ENCODE measurements around the gene HCN4. TPM values are rescaled to one million over a fixed set of nuclear protein-coding genes. Genes with fewer than 3 reads are reported as not detected.

The HCN4 gene
- total RNA-seq, 1 donor = not detected

DNA sequence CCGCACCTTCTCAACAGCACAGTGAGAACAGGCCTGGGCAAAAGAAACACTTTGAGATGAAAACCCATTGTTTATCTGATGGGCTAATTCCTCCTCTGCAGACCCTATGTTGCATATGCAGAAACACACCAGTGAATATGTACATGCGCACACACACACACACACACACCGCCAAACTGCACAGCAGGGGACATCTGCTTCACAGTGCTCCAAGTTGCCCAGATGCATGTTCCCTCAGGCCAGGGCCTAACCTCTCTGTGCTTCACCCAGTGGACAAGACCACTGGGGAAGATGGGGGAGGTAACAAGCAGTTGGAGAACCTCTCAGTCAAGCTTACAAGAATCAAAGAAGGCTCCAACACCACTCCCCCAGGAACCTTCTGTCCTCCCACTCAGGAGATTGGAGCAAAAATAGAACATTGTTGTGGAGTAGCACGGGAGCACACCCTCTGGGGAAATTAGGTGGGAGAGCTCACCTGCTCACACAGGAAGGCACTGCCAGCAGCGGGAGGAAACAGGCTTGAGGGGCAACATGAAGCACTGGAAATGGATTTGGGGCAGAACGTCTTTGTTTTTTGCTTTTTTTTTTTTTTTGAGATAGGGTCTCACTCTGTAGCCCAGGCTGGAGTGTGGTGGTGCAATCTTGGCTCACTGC is 13.0 kb downstream of the HCN4 start:
- Histone ChIP-seq H3K27ac (ENCODE audit: low read depth, low read length) (no peak overlapping the region), H3K36me3 (ENCODE audit: insufficient read depth, low read length) (no peaks in the 10 kb centered on the region), H3K9me3 (ENCODE audit: low read depth, low read length) (no peaks in the 10 kb centered on the region), H2AFZ (ENCODE audit: low read length) (no peak overlapping the region), H3K27me3 (ENCODE audit: insufficient read depth, low read length) (peaks cover 23% of the 10 kb centered on the region), H3K4me2 (ENCODE audit: insufficient read depth, low read length) (no peak overlapping the region), H4K20me1 (ENCODE audit: insufficient read depth, low read length) (no peaks in the 10 kb centered on the region), H3K4me1 (ENCODE audit: insufficient read depth, low read length) (no peaks in the 10 kb centered on the region), H3K79me2 (ENCODE audit: insufficient read depth, low read length) (no peaks in the 10 kb centered on the region), H3K4me3 (ENCODE audit: insufficient read depth, low read length) (no peak overlapping the region)
- TF ChIP-seq, protein P1, sequence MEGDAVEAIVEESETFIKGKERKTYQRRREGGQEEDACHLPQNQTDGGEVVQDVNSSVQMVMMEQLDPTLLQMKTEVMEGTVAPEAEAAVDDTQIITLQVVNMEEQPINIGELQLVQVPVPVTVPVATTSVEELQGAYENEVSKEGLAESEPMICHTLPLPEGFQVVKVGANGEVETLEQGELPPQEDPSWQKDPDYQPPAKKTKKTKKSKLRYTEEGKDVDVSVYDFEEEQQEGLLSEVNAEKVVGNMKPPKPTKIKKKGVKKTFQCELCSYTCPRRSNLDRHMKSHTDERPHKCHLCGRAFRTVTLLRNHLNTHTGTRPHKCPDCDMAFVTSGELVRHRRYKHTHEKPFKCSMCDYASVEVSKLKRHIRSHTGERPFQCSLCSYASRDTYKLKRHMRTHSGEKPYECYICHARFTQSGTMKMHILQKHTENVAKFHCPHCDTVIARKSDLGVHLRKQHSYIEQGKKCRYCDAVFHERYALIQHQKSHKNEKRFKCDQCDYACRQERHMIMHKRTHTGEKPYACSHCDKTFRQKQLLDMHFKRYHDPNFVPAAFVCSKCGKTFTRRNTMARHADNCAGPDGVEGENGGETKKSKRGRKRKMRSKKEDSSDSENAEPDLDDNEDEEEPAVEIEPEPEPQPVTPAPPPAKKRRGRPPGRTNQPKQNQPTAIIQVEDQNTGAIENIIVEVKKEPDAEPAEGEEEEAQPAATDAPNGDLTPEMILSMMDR (IDR thresholded peaks at IDR 0.05; ENCODE audit: extremely low read depth, low read depth, low read length) = no peak
- DNase-seq (ENCODE audit: insufficient read length, low spot score, missing footprints) = peak; percentile 85

DNA sequence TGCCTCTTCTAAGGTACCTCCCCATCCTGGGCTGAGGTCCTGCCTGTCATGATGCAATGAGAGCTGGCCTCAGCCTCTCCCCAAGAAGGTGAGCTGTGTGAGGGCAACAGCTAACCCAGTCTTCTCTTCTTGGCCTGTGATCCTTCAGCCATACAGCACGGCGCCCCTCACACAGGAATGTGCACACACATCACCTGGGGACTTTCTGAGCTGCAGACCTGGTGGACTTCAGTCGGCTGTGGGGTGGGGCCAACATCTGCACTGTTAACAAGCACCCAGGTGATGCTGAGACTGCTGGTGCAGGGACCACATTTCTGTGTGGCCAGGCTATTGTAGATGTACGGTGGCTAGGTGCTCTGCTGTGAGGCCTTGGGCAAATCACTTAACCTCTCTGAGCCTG is 14.5 kb downstream of the HCN4 start:
- TF ChIP-seq, protein P1 (IDR thresholded peaks at IDR 0.05; ENCODE audit: extremely low read depth, low read depth, low read length) = no peak
- peaks cover 28% of the 10 kb centered on the region for H3K27me3 ChIP-seq (ENCODE audit: insufficient read depth, low read length)

DNA sequence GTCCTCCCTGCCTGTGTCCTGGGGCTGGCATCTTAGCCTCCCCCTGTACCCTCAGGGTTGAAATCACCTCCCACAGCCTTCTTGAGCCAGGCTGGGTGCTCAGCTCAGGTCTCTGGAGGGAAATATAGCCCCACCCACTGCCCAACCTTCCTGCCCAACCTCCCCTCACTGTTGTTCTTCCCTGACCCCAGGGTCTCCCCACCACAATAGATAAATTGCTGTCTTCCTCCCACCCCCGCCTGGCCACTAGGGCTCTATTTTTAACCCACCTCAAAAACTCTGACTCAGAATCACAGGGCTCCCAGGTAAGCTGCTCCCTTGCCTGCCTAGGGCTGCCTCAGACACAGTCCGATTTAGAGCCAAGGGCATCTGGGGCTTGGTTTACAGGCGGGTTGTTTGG is 15.0 kb downstream of the HCN4 start:
- Histone ChIP-seq H3K9me3 (ENCODE audit: low read depth, low read length) (no peaks in the 10 kb centered on the region), H3K27ac (ENCODE audit: low read depth, low read length) (no peak overlapping the region), H3K4me3 (ENCODE audit: insufficient read depth, low read length) (no peak overlapping the region), H2AFZ (ENCODE audit: low read length) (no peak overlapping the region), H3K27me3 (ENCODE audit: insufficient read depth, low read length) (peaks cover 28% of the 10 kb centered on the region), H3K79me2 (ENCODE audit: insufficient read depth, low read length) (no peaks in the 10 kb centered on the region), H3K36me3 (ENCODE audit: insufficient read depth, low read length) (no peaks in the 10 kb centered on the region), H3K4me1 (ENCODE audit: insufficient read depth, low read length) (no peaks in the 10 kb centered on the region), H3K4me2 (ENCODE audit: insufficient read depth, low read length) (no peak overlapping the region), H4K20me1 (ENCODE audit: insufficient read depth, low read length) (no peaks in the 10 kb centered on the region)
- DNase-seq (ENCODE audit: insufficient read length, low spot score, missing footprints) = no peak
- TF ChIP-seq, protein P1 (IDR thresholded peaks at IDR 0.05; ENCODE audit: extremely low read depth, low read depth, low read length) = no peak

More for the DNA sequence above, 14.5 kb downstream of the HCN4 start:
- DNase-seq (ENCODE audit: insufficient read length, low spot score, missing footprints) = no peak
- no peaks in the 10 kb centered on the region for H4K20me1 ChIP-seq (ENCODE audit: insufficient read depth, low read length)
- no peaks in the 10 kb centered on the region for H3K36me3 ChIP-seq (ENCODE audit: insufficient read depth, low read length)
- H2AFZ ChIP-seq (ENCODE audit: low read length) = no peak overlapping the region
- H3K9me3 ChIP-seq (ENCODE audit: low read depth, low read length) = no peaks in the 10 kb centered on the region
- H3K27ac ChIP-seq (ENCODE audit: low read depth, low read length) = no peak overlapping the region
- H3K4me1 ChIP-seq (ENCODE audit: insufficient read depth, low read length) = no peaks in the 10 kb centered on the region
- no peak overlapping the region for H3K4me3 ChIP-seq (ENCODE audit: insufficient read depth, low read length)
- no peaks in the 10 kb centered on the region for H3K79me2 ChIP-seq (ENCODE audit: insufficient read depth, low read length)
- H3K4me2 ChIP-seq (ENCODE audit: insufficient read depth, low read length) = no peak overlapping the region

DNA sequence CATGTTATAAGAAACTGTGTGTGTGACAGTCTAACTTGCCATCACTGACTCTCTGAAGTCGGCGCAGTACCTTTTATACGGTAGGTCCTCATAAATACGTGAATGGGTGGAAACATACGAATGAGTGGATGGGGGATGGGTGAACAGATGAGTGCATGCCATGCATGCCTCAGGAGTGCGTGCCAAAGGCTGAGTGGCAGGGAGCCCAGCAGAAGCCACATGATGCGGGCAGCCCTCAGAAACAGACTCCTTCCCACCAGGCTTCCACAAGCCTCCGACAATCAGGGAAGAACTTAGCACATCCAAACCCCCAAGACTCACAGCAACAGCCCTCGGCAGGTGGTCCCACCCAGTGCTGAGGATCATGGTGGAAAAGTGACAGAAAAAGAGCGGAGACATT is 16.7 kb downstream of the HCN4 start:
- no peaks in the 10 kb centered on the region for H3K79me2 ChIP-seq (ENCODE audit: insufficient read depth, low read length)
- DNase-seq (ENCODE audit: insufficient read length, low spot score, missing footprints) = no peak
- no peaks in the 10 kb centered on the region for H4K20me1 ChIP-seq (ENCODE audit: insufficient read depth, low read length)
- no peaks in the 10 kb centered on the region for H3K36me3 ChIP-seq (ENCODE audit: insufficient read depth, low read length)
- peaks cover 17% of the 10 kb centered on the region for H3K27me3 ChIP-seq (ENCODE audit: insufficient read depth, low read length)
- no peak overlapping the region for H3K4me2 ChIP-seq (ENCODE audit: insufficient read depth, low read length)
- no peak overlapping the region for H2AFZ ChIP-seq (ENCODE audit: low read length)
- TF ChIP-seq, protein P1 (IDR thresholded peaks at IDR 0.05; ENCODE audit: extremely low read depth, low read depth, low read length) = no peak
- no peak overlapping the region for H3K27ac ChIP-seq (ENCODE audit: low read depth, low read length)
- no peaks in the 10 kb centered on the region for H3K4me1 ChIP-seq (ENCODE audit: insufficient read depth, low read length)
- H3K4me3 ChIP-seq (ENCODE audit: insufficient read depth, low read length) = no peak overlapping the region
- no peaks in the 10 kb centered on the region for H3K9me3 ChIP-seq (ENCODE audit: low read depth, low read length)

Data from osteoblast (primary cell).